ENCODE results near the gene ATG3. TPM values are rescaled to one million over a fixed set of nuclear protein-coding genes. Genes with fewer than 3 reads are reported as not detected.

ATG3 gene
- total RNA-seq, 1 donor from 2014 or later, result 33.6 TPM

- no peaks in the 10 kb centered on the region for H3K27me3 Mint-ChIP-seq (ENCODE audit: unreplicated experiment)
Measured at GRCh38 chr3:112504123-112504522, 57.6 kb downstream of the ATG3 start.

GRCh38 chr3:112503304-112503972, 58.3 kb downstream of the ATG3 start:
- H3K36me3 Mint-ChIP-seq (ENCODE audit: unreplicated experiment), result no peaks in the 10 kb centered on the region
- no peak overlapping the region for H3K27ac Mint-ChIP-seq (ENCODE audit: unreplicated experiment)

More at GRCh38 chr3:112504123-112504522, 57.6 kb downstream of the ATG3 start:
- DNase-seq, result no peak
- H3K4me3 Mint-ChIP-seq (ENCODE audit: unreplicated experiment), result no peak overlapping the region
- no peak for TF ChIP-seq CTCF (IDR thresholded peaks at IDR 0.05; ENCODE audit: partially characterized antibody, unreplicated experiment)
- H3K27ac Mint-ChIP-seq (ENCODE audit: unreplicated experiment), result no peak overlapping the region
- no peaks in the 10 kb centered on the region for H3K4me1 Mint-ChIP-seq (ENCODE audit: low read depth, unreplicated experiment)
- no peaks in the 10 kb centered on the region for H3K9me3 Mint-ChIP-seq (ENCODE audit: unreplicated experiment)
- H3K36me3 Mint-ChIP-seq (ENCODE audit: unreplicated experiment), result no peaks in the 10 kb centered on the region

GRCh38 chr3:112500621-112501020, 61.1 kb downstream of the ATG3 start:
- Mint-ChIP-seq H3K4me3 (ENCODE audit: unreplicated experiment) (no peak overlapping the region), H3K4me1 (ENCODE audit: low read depth, unreplicated experiment) (no peaks in the 10 kb centered on the region), H3K27ac (ENCODE audit: unreplicated experiment) (no peak overlapping the region), H3K9me3 (ENCODE audit: unreplicated experiment) (no peaks in the 10 kb centered on the region), H3K27me3 (ENCODE audit: unreplicated experiment) (peaks cover 2% of the 10 kb centered on the region), H3K36me3 (ENCODE audit: unreplicated experiment) (no peaks in the 10 kb centered on the region)
- TF ChIP-seq CTCF (IDR thresholded peaks at IDR 0.05; ENCODE audit: partially characterized antibody, unreplicated experiment), result no peak
- no peak for DNase-seq

More at GRCh38 chr3:112503304-112503972, 58.3 kb downstream of the ATG3 start:
- Mint-ChIP-seq H3K4me1 (ENCODE audit: low read depth, unreplicated experiment) (no peaks in the 10 kb centered on the region), H3K9me3 (ENCODE audit: unreplicated experiment) (no peaks in the 10 kb centered on the region), H3K27me3 (ENCODE audit: unreplicated experiment) (no peaks in the 10 kb centered on the region), H3K4me3 (ENCODE audit: unreplicated experiment) (no peak overlapping the region)
- no peak for DNase-seq
- no peak for TF ChIP-seq CTCF (IDR thresholded peaks at IDR 0.05; ENCODE audit: partially characterized antibody, unreplicated experiment)

- H3K27ac Mint-ChIP-seq (ENCODE audit: unreplicated experiment), result no peak within 1 kb of the TSS
- peaks cover 2% of the 10 kb centered on the region for H3K27me3 Mint-ChIP-seq (ENCODE audit: unreplicated experiment)
- H3K4me1 Mint-ChIP-seq (ENCODE audit: low read depth, unreplicated experiment), result no peaks in the 10 kb centered on the region
- no peak within 1 kb of the TSS for H3K4me3 Mint-ChIP-seq (ENCODE audit: unreplicated experiment)
- no peak for TF ChIP-seq CTCF (IDR thresholded peaks at IDR 0.05; ENCODE audit: partially characterized antibody, unreplicated experiment)
- DNase-seq, result no peak
- no peaks in the 10 kb centered on the region for H3K36me3 Mint-ChIP-seq (ENCODE audit: unreplicated experiment)
- H3K9me3 Mint-ChIP-seq (ENCODE audit: unreplicated experiment), result no peaks in the 10 kb centered on the region
Measured at GRCh38 chr3:112498914-112499711, 62.6 kb downstream of the ATG3 start, which contains the start of gene BTLA. BTLA (minus strand) TSS chr3:112499472; CDS start chr3:112499358, 114 bp downstream.
